Lower leg skin (tissue), 4 donors: ENCODE data around the gene TRAPPC14. TPM values are rescaled to one million over a fixed set of nuclear protein-coding genes. Genes with fewer than 3 reads are reported as not detected.
"Not testable (repeated sequence)": the region's sequence is repeated elsewhere in the genome, so short reads cannot be mapped to it uniquely, and the experiment has no call there.

ENCODE experiments used
- DNase-seq, 2 donors: peaks; one replicate each; pipeline ENCODE4 v3.0.0-alpha.2; 2019; ENCODE audit warnings: low spot score in 2 of 2
- H3K4me3 ChIP-seq: fragments of 200-600 bp; sonication (generic); 2 replicates; pipeline ENCODE4 v1.5.1; 2017; ENCODE audit warnings: mild to moderate bottlenecking, low read depth; ENCODE audit not compliant: poor library complexity, severe bottlenecking
- CTCF ChIP-seq, 3 donors: fragments of 450-650 bp; IDR thresholded peaks; one replicate each; pipeline ENCODE4 v1.5.1; 2016; ENCODE audit warnings: antibody characterized with exemption in 3 of 3, mild to moderate bottlenecking in 3 of 3, moderate library complexity in 2 of 3
- POLR2A ChIP-seq, 2 donors: fragments of 450-650 bp; IDR thresholded peaks; one replicate each; pipeline ENCODE4 v1.6.1; 2016 to 2017; ENCODE audit warnings: antibody characterized with exemption in 2 of 2, mild to moderate bottlenecking in 1 of 2, moderate library complexity in 1 of 2
- WGBS, 2 donors: methylation state at CpG; one replicate each; pipeline ENCODE4 v1.1.5; 2018; 5-methylcytosine and 5-hydroxymethylcytosine counted together
- intact Hi-C: fragments of 100-400 bp; cut with DNase I; formaldehyde crosslinking; loops from one replicate; pipeline ENCODE4 v1.15.0; 2023; ENCODE audit warnings: low total_unique reads
- total RNA-seq, 4 donors: library from RNA; depleted of rRNA; stranded (reverse); fragments of >200 nt; gene quantifications; one replicate each; pipeline ENCODE4 v1.1.0, GENCODE V29; 2016

Gene TRAPPC14
- total RNA-seq, 4 donors from 2014 or later: 20.8 to 46.5 (median 25.2) TPM

DNA sequence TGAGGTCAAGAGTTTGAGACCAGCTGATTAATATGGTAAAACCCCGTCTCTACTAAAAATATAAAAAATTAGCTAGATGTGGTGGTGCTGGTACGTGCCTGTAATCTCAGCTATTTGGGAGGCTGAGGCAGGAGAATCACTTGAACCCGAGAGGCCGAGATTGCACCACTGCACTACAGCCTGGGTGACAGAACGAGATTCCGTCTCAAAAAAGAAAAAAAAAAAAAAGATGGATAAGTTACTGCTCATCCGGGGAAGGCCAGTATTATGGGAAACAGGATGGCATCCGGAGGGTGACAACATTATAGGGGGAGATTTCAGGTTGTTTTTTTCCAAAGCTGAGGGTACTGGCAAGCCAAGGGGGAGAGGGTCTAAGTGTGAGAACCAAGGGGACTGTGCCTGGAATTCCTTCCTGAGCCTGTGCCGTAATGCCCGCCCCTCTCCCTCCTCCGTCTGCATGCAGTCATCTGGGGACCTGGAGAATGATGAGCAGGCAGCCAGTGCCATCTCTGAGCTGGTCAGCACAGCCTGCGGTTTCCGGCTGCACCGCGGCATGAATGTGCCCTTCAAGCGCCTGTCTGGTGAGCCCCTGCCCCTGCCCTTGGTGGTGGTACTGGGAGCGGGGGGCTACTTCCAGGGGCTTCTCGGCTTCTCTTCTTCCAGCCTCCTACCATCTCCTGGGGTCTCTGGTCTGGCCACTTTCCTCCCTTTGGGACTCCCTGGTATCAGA lies 5.4 kb downstream of the TRAPPC14 start:
- no peak for TF ChIP-seq POLR2A (IDR thresholded peaks at IDR 0.05)
- no peak for TF ChIP-seq CTCF (IDR thresholded peaks at IDR 0.05)
- 85 to 91% methylated on average over 18 of the region's 18 CpGs for WGBS, 2 donors
- intact Hi-C loops: no loop called here
- DNase-seq: no peak
- H3K4me3 ChIP-seq: no peak overlapping the region

DNA sequence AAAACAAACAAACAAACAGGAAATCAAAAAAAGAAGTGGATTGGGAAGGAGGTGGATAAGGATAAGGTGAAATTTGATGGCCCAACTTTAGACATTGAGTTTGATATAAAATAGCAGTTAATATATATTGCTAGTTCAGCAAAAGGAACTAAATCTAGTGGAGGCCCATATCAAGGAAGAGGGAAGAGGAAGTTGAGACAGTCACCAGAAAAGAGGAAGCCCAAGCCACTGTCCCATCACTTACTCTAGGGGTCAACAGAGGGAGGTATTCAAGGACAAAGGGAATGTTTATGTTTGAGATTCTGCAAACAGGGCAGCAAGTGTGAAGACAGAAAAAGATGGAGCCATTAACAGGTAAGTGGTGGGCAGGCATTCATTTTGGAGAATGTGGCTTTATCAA lies 6.1 kb downstream of the TRAPPC14 start:
- H3K4me3 ChIP-seq: no peak overlapping the region
- no peak for DNase-seq
- TF ChIP-seq POLR2A (IDR thresholded peaks at IDR 0.05) (no peak), CTCF (IDR thresholded peaks at IDR 0.05) (no peak)
- intact Hi-C loops: no loop called here

DNA sequence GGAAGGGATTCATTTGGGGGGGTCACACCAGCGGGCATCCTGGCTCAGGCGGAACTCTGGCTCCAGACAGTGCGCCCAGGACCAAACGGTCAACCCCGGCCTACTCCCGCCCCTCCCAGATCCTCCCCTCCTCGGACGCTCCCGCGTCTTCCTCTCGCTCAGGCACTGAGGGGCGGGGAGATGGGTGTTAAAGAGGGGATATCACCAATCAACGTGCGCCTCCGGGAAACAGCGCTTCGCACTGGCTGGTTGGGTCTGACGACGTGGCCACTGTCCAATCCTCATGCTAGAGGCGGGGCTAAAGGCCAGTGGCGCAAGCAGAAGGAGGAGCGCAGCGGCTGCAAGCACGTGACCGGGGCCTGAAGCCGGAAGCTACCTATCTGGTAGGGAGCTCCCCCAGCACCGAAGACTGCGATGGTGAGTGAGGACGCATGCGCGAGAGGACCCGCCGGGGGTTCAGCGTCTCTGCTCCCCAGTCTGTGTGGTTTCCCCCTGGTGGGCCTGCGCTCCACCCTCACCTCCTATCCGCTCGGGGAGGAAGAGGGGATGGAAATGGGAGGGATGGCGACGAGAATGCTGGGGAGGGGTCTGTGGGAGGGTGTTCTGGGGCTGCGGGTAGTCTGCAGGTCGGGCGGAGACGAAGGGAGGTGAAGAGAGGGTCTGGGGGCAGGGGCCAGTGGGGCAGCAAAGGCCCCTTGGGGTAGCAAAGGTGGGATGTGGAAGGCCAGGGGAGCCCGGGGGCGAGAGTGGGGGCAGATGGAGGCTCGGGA lies 9.8 kb downstream of the TRAPPC14 start, which contains the start of gene LAMTOR4:
LAMTOR4 (plus strand) TSS at position 360 of the 770 bp plus-strand sequence; CDS start at position 415, 55 bp downstream.
- TF ChIP-seq POLR2A (IDR thresholded peaks at IDR 0.05) (peak in 1 of 2 donors; percentile 59), CTCF (IDR thresholded peaks at IDR 0.05) (no peak)
- 1% methylated on average over 45 to 46 of the region's 46 CpGs for WGBS, 2 donors
- peak; percentile 99 to 100 for DNase-seq
- peak within 1 kb of the TSS; percentile 93 for H3K4me3 ChIP-seq
- intact Hi-C loops: no loop called here

DNA sequence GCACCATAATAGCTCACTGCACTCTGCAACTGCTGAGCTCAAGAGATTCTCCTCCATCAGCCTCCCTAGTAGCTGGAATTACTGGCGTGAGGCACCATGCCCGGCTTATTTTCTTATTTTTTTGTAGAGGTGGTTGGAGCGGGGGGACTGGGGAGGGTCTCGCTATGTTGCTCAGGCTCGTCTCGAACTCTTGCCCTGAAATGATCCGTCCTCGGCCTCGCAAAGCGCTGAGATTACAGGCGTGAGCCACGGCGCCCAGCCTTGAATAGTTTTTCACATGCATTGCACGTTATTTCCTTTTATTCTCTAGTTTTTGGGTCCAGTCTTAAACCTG lies 10.3 kb downstream of the TRAPPC14 start:
- no peak for DNase-seq
- WGBS, 2 donors: 9 to 11% methylated on average over 14 of the region's 14 CpGs
- TF ChIP-seq POLR2A (IDR thresholded peaks at IDR 0.05): no peak
- no peak for TF ChIP-seq CTCF (IDR thresholded peaks at IDR 0.05)
- no peak overlapping the region for H3K4me3 ChIP-seq
- intact Hi-C loops: no loop called here

GRCh38 chr7:100147278-100147677 lies 11.2 kb downstream of the TRAPPC14 start:
- intact Hi-C loops: no loop called here
- TF ChIP-seq CTCF (IDR thresholded peaks at IDR 0.05): no peak
- H3K4me3 ChIP-seq: no peak overlapping the region
- WGBS, 2 donors: 93 to 95% methylated on average over 2 of the region's 2 CpGs
- no peak for DNase-seq

- H3K4me3 ChIP-seq, DNase-seq, intact Hi-C loops: not testable (repeated sequence)
- 50 to 52% methylated on average over 4 of the region's 4 CpGs for WGBS, 2 donors
These were observed 12.2 kb downstream of the TRAPPC14 start for GRCh38 chr7:100146350-100146749.
